SK-N-SH (cell line): Measurements from ENCODE around the gene INTU. TPM values are rescaled to one million over a fixed set of nuclear protein-coding genes. Genes with fewer than 3 reads are reported as not detected.
A peak's percentile ranks its signal among the peaks of the same experiment; 100 is the strongest.

Experiments
- CTCF ChIA-PET: fragments of 300-600, 350-600 bp; formaldehyde crosslinking; extraction: SDS; loops from one replicate; lab custom pipeline; 2021; lab: Yijun Ruan, JAX
- POLR2A ChIA-PET: fragments of 350-600 bp; sonication (Branson Sonifier 250); formaldehyde crosslinking; extraction: SDS; loops from one replicate; lab custom pipeline; 2020; ENCODE audit warnings: antibody characterized with exemption, inconsistent platforms; lab: Yijun Ruan, JAX
- DNase-seq: peaks from one replicate; pipeline ENCODE4 v3.0.0; 2012
- H2AFZ ChIP-seq: fragments of 200-600 bp; sonication (generic); 2 replicates; pipeline ENCODE4 v1.8.1; 2016; ENCODE audit warnings: antibody characterized with exemption, mild to moderate bottlenecking, low read depth
- H3F3A ChIP-seq: fragments of 200-600 bp; sonication (generic); replicated peaks from 2 replicates; pipeline ENCODE3; 2016; ENCODE audit warnings: antibody characterized with exemption, mild to moderate bottlenecking; ENCODE audit not compliant: insufficient read depth
- H3K27ac ChIP-seq, 2 experiments: fragments of 200-500 bp in 1 of 2; fragments of 200-600 bp in 1 of 2; sonication (Bioruptor generic) in 1 of 2; sonication (generic), shearing (Covaris generic) in 1 of 2; 2 replicates each; pipeline versions ENCODE4 v1.5.1 to v1.6.1; 2014 to 2016; ENCODE audit warnings: low read depth in 2 of 2, inconsistent platforms in 1 of 2, low read length in 1 of 2, mild to moderate bottlenecking in 1 of 2, mixed read lengths in 1 of 2
- H3K27me3 ChIP-seq: fragments of 200-600 bp; sonication (generic), shearing (Covaris generic); 2 replicates; pipeline ENCODE4 v1.6.1; 2016; ENCODE audit warnings: mixed run types; ENCODE audit not compliant: insufficient read depth
- H3K36me3 ChIP-seq, 2 experiments: fragments of 200-500 bp in 1 of 2; fragments of 200-600 bp in 1 of 2; sonication (Bioruptor generic) in 1 of 2; sonication (generic) in 1 of 2; replicated peaks in 1 of 2; 2 replicates each; pipeline versions ENCODE3 to v1.5.1; 2014 to 2016; ENCODE audit warnings: low read length in 1 of 2, mild to moderate bottlenecking in 1 of 2; ENCODE audit not compliant: insufficient read depth in 2 of 2, control insufficient read depth in 1 of 2
- H3K4me1 ChIP-seq, 2 experiments: fragments of 200-500 bp in 1 of 2; fragments of 200-600 bp in 1 of 2; sonication (Bioruptor generic) in 1 of 2; sonication (generic), shearing (Covaris generic) in 1 of 2; 2 replicates each; pipeline versions ENCODE4 v1.5.1 to v1.6.1; 2014 to 2016; ENCODE audit warnings: low read depth in 1 of 2, low read length in 1 of 2, mixed run types in 1 of 2; ENCODE audit not compliant: insufficient read depth in 2 of 2, control insufficient read depth in 1 of 2
- H3K4me2 ChIP-seq: fragments of 200-600 bp; sonication (generic), shearing (Covaris generic); 2 replicates; pipeline ENCODE4 v1.6.1; 2017; ENCODE audit warnings: mixed run types
- H3K4me3 ChIP-seq, 2 experiments: fragments of 200-500 bp in 1 of 2; fragments of 200-600 bp in 1 of 2; sonication (Bioruptor generic) in 1 of 2; sonication (generic), shearing (Covaris generic) in 1 of 2; 2 replicates each; pipeline versions ENCODE4 v1.5.1 to v1.8.1; 2014 to 2016; ENCODE audit warnings: low read depth in 2 of 2, inconsistent platforms in 1 of 2, low read length in 1 of 2, mild to moderate bottlenecking in 1 of 2, mixed read lengths in 1 of 2, moderate library complexity in 1 of 2
- H3K79me2 ChIP-seq: fragments of 200-600 bp; sonication (generic); 2 replicates; pipeline ENCODE4 v1.8.1; 2017; ENCODE audit warnings: mild to moderate bottlenecking; ENCODE audit not compliant: insufficient read depth
- H3K9ac ChIP-seq: fragments of 200-600 bp; sonication (generic); 2 replicates; pipeline ENCODE4 v1.6.1; 2017; ENCODE audit warnings: mixed run types
- H3K9me2 ChIP-seq: fragments of 200-600 bp; sonication (generic); 2 replicates; pipeline ENCODE4 v1.6.1; 2017; ENCODE audit warnings: mixed run types
- H3K9me3 ChIP-seq: fragments of 200-600 bp; sonication (generic); 2 replicates; pipeline ENCODE4 v1.6.1; 2017; ENCODE audit warnings: mixed run types, mild to moderate bottlenecking, moderate library complexity
- H4K20me1 ChIP-seq: fragments of 200-600 bp; sonication (generic); 2 replicates; pipeline ENCODE4 v1.6.1; 2017; ENCODE audit warnings: mild to moderate bottlenecking, mixed run types; ENCODE audit not compliant: insufficient read depth
- CHD2 ChIP-seq: fragments of 150-350 bp; IDR thresholded peaks from 2 replicates; pipeline ENCODE4 v1.6.1; 2018; ENCODE audit warnings: low read length; ENCODE audit not compliant: partially characterized antibody
- EP300 ChIP-seq, 2 experiments: IDR thresholded peaks; 2 replicates each; pipeline versions ENCODE4 v1.4.0 to v1.6.1; 2012; ENCODE audit warnings: borderline replicate concordance in 1 of 2, low read depth in 1 of 2, low read length in 1 of 2
- EZH2phosphoT487 ChIP-seq: fragments of 200-600 bp; sonication (generic); IDR thresholded peaks from 2 replicates; pipeline ENCODE4 v1.6.1; 2017; ENCODE audit warnings: low read depth, mixed run types, mild to moderate bottlenecking, antibody characterized with exemption, moderate library complexity, borderline replicate concordance
- FOSL2 ChIP-seq: IDR thresholded peaks from 2 replicates; pipeline ENCODE4 v1.4.0; 2012; ENCODE audit warnings: low read depth, mild to moderate bottlenecking, moderate library complexity, borderline replicate concordance
- FOXJ3 ChIP-seq: sonication (generic); formaldehyde crosslinking; IDR thresholded peaks from 2 replicates; pipeline ENCODE4 v1.5.1; 2020; ENCODE audit warnings: mild to moderate bottlenecking, missing genetic modification reagents
- GATA2 ChIP-seq: sonication (generic); formaldehyde crosslinking; IDR thresholded peaks from 2 replicates; pipeline ENCODE4 v1.5.0; 2020; ENCODE audit warnings: mild to moderate bottlenecking, missing genetic modification reagents
- JUND ChIP-seq: IDR thresholded peaks from 2 replicates; pipeline ENCODE4 v1.4.0; 2012
- MXI1 ChIP-seq: IDR thresholded peaks from 2 replicates; pipeline ENCODE4 v1.6.1; 2012; ENCODE audit warnings: mild to moderate bottlenecking, low read depth, low read length, improper control_type of control experiment
- POLR2AphosphoS5 ChIP-seq: IDR thresholded peaks from 2 replicates; pipeline ENCODE4 v1.6.1; 2012; ENCODE audit warnings: low read depth, low read length
- RAD21 ChIP-seq: IDR thresholded peaks from 2 replicates; pipeline ENCODE4 v1.6.1; 2012; ENCODE audit warnings: mild to moderate bottlenecking, low read length
- RFX5 ChIP-seq: IDR thresholded peaks from 2 replicates; pipeline ENCODE4 v1.6.1; 2012; ENCODE audit warnings: mild to moderate bottlenecking, improper control_type of control experiment, low read length
- SIN3A ChIP-seq: IDR thresholded peaks from 2 replicates; pipeline ENCODE4 v1.6.1; 2012; ENCODE audit warnings: low read depth, mild to moderate bottlenecking, low read length, moderate library complexity, borderline replicate concordance
- TEAD4 ChIP-seq: IDR thresholded peaks from 2 replicates; pipeline ENCODE4 v1.4.0; 2012; ENCODE audit warnings: mild to moderate bottlenecking, borderline replicate concordance; ENCODE audit not compliant: insufficient read depth
- YY1 ChIP-seq: IDR thresholded peaks from 2 replicates; pipeline ENCODE4 v1.4.0; 2012; ENCODE audit warnings: low read depth, mild to moderate bottlenecking
- WGBS: methylation state at CpG from one replicate; pipeline ENCODE4 v1.1.6; 2017; ENCODE audit warnings: low lambda C conversion rate; 5-methylcytosine and 5-hydroxymethylcytosine counted together
- polyA plus RNA-seq, 3 experiments: library from polyadenylated mRNA; depleted of rRNA; stranded (reverse); fragments of >200 nt; gene quantifications; 2 replicates each; pipeline ENCODE4 v1.2.3, GENCODE V29; 2012
- TF ChIP-seq, protein P1 (sequence below): IDR thresholded peaks from 2 replicates; pipeline ENCODE4 v1.4.0; 2012; ENCODE audit warnings: low read depth, borderline replicate concordance
- TF ChIP-seq, protein P2 (sequence below): fragments of 200-600 bp; sonication (generic); IDR thresholded peaks from 2 replicates; pipeline ENCODE4 v1.6.1; 2017; ENCODE audit warnings: antibody characterized with exemption, mild to moderate bottlenecking, moderate library complexity
- TF ChIP-seq, protein P3 (sequence below): IDR thresholded peaks from 2 replicates; pipeline ENCODE4 v1.4.0; 2012; ENCODE audit warnings: low read depth
- TF ChIP-seq, protein P4 (sequence below): IDR thresholded peaks from 2 replicates; pipeline ENCODE4 v1.4.0; 2012; ENCODE audit warnings: low read depth, borderline replicate concordance
- TF ChIP-seq, protein P5 (sequence below): IDR thresholded peaks from 2 replicates; pipeline ENCODE4; 2012

INTU gene
- polyA plus RNA-seq, 1 of the 3 experiments (the other 2 are of a cell fraction): 3.3 TPM

DNA sequence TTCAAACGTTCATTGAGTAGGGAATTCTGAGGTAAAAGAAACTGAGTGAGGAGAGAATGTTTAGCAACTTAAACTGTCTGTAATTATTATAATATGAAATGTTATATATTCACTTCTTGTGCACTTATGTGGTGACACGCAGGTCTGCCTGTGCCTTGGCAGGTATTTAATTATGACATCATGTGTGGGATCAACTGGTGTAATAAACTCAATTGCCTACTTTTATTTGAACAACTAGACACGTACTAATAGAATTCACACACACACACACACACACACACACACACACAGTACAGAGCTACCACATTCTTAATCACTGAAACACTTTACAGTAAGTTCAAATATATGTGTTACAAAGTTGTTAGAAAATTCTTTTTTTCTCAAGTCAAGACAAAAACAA, 76.7 kb downstream of the INTU start:
- Histone ChIP-seq H3K79me2 (no peaks in the 10 kb centered on the region), H3K9me2 (no peaks in the 10 kb centered on the region), H2AFZ (no peak overlapping the region)
- TF ChIP-seq GATA2 (CRISPR knock-in tag): no peak
- TF ChIP-seq, protein P1, sequence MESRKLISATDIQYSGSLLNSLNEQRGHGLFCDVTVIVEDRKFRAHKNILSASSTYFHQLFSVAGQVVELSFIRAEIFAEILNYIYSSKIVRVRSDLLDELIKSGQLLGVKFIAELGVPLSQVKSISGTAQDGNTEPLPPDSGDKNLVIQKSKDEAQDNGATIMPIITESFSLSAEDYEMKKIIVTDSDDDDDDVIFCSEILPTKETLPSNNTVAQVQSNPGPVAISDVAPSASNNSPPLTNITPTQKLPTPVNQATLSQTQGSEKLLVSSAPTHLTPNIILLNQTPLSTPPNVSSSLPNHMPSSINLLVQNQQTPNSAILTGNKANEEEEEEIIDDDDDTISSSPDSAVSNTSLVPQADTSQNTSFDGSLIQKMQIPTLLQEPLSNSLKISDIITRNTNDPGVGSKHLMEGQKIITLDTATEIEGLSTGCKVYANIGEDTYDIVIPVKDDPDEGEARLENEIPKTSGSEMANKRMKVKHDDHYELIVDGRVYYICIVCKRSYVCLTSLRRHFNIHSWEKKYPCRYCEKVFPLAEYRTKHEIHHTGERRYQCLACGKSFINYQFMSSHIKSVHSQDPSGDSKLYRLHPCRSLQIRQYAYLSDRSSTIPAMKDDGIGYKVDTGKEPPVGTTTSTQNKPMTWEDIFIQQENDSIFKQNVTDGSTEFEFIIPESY: no peak
- TF ChIP-seq EP300 (IDR thresholded peaks at IDR 0.05; ENCODE audit: borderline replicate concordance in 1 of 2, low read depth in 1 of 2, low read length in 1 of 2): no peak
- no peak for TF ChIP-seq SIN3A
- TF ChIP-seq, protein P2, sequence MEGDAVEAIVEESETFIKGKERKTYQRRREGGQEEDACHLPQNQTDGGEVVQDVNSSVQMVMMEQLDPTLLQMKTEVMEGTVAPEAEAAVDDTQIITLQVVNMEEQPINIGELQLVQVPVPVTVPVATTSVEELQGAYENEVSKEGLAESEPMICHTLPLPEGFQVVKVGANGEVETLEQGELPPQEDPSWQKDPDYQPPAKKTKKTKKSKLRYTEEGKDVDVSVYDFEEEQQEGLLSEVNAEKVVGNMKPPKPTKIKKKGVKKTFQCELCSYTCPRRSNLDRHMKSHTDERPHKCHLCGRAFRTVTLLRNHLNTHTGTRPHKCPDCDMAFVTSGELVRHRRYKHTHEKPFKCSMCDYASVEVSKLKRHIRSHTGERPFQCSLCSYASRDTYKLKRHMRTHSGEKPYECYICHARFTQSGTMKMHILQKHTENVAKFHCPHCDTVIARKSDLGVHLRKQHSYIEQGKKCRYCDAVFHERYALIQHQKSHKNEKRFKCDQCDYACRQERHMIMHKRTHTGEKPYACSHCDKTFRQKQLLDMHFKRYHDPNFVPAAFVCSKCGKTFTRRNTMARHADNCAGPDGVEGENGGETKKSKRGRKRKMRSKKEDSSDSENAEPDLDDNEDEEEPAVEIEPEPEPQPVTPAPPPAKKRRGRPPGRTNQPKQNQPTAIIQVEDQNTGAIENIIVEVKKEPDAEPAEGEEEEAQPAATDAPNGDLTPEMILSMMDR: no peak
- TF ChIP-seq RFX5: no peak
- no peak for TF ChIP-seq FOXJ3 (CRISPR knock-in tag)
- no peak for TF ChIP-seq YY1
- no peak for TF ChIP-seq JUND
- TF ChIP-seq CHD2: no peak
- TF ChIP-seq POLR2AphosphoS5: no peak
- TF ChIP-seq EZH2phosphoT487: no peak
- TF ChIP-seq, protein P3, sequence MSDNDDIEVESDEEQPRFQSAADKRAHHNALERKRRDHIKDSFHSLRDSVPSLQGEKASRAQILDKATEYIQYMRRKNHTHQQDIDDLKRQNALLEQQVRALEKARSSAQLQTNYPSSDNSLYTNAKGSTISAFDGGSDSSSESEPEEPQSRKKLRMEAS: no peak
- TF ChIP-seq FOSL2: no peak
- no peak for TF ChIP-seq RAD21
- TF ChIP-seq, protein P4, sequence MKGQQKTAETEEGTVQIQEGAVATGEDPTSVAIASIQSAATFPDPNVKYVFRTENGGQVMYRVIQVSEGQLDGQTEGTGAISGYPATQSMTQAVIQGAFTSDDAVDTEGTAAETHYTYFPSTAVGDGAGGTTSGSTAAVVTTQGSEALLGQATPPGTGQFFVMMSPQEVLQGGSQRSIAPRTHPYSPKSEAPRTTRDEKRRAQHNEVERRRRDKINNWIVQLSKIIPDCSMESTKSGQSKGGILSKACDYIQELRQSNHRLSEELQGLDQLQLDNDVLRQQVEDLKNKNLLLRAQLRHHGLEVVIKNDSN: no peak
- TF ChIP-seq, protein P5, sequence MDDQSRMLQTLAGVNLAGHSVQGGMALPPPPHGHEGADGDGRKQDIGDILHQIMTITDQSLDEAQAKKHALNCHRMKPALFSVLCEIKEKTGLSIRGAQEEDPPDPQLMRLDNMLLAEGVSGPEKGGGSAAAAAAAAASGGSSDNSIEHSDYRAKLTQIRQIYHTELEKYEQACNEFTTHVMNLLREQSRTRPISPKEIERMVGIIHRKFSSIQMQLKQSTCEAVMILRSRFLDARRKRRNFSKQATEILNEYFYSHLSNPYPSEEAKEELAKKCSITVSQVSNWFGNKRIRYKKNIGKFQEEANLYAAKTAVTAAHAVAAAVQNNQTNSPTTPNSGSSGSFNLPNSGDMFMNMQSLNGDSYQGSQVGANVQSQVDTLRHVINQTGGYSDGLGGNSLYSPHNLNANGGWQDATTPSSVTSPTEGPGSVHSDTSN: no peak
- no peak for TF ChIP-seq TEAD4
- TF ChIP-seq MXI1: no peak
- TF ChIP-seq, all 33 proteins: peak for 0
- DNase-seq: no peak
- 89% methylated on average over 3 of the region's 3 CpGs for WGBS
- Histone ChIP-seq H3K27ac (0 out of 4 replicates have a peak overlapping the region, but pooled peaks of 1 of the 2 experiments have one; percentile 17), H3F3A (no peaks in the 10 kb centered on the region), H3K4me2 (0 out of 2 replicates have a peak overlapping the region, but pooled peaks have one; percentile 30), H3K9me3 (no peaks in the 10 kb centered on the region), H3K9ac (no peak overlapping the region), H3K4me1 (no peaks in the 10 kb centered on the region), H3K4me3 (no peak overlapping the region), H3K27me3 (no peaks in the 10 kb centered on the region), H3K36me3 (peaks cover 20 to 24% of the 10 kb centered on the region in 2 experiments), H4K20me1 (no peaks in the 10 kb centered on the region)
- ChIA-PET POLR2A (no interaction called here), CTCF (no interaction called here)
